CD4-positive, CD25-positive, alpha-beta regulatory T cell (primary cell): ENCODE data around the gene CDK8. TPM values are rescaled to one million over a fixed set of nuclear protein-coding genes. Genes with fewer than 3 reads are reported as not detected.

Source experiments
- ATAC-seq, 2 donors: fragments of 150-1000 bp; cut with Tn5 transposase; one replicate each; pipeline ENCODE4 v1.10.0; 2021; ENCODE audit warnings: low read depth in 2 of 2, moderate number of reproducible peaks in 2 of 2, moderate library complexity in 1 of 2
- DNase-seq, 3 donors: peaks; one replicate each; pipeline versions ENCODE4 v3.0.0 to v3.0.0-alpha.2; 2012 to 2022; ENCODE audit warnings: mixed read lengths in 1 of 3
- H3K27ac ChIP-seq: one replicate; pipeline ENCODE4 v1.7.0; 2013; ENCODE audit warnings: mild to moderate bottlenecking, low read length; ENCODE audit not compliant: insufficient read depth, poor library complexity, severe bottlenecking
- H3K27me3 ChIP-seq: one replicate; pipeline ENCODE4 v1.7.0; 2013; ENCODE audit warnings: low read length; ENCODE audit not compliant: control insufficient read depth, insufficient read depth
- H3K36me3 ChIP-seq: one replicate; pipeline ENCODE4 v1.7.0; 2013; ENCODE audit warnings: mild to moderate bottlenecking, low read length, moderate library complexity; ENCODE audit not compliant: control insufficient read depth, insufficient read depth
- H3K4me1 ChIP-seq: 2 replicates; pipeline ENCODE4 v1.7.0; 2013; ENCODE audit warnings: mild to moderate bottlenecking, low read length; ENCODE audit not compliant: insufficient read depth, control insufficient read depth, poor library complexity, severe bottlenecking
- H3K4me3 ChIP-seq: one replicate; pipeline ENCODE4 v1.7.0; 2013; ENCODE audit warnings: low read depth, mild to moderate bottlenecking, low read length, moderate library complexity
- H3K9me3 ChIP-seq, 2 experiments: 1 replicate in 1 of 2; 2 replicates in 1 of 2; pipeline ENCODE4 v1.7.0; 2013; ENCODE audit warnings: low read length in 2 of 2, mild to moderate bottlenecking in 1 of 2, moderate library complexity in 1 of 2; ENCODE audit not compliant: control insufficient read depth in 2 of 2
- H3K27ac Mint-ChIP-seq, 3 donors: one replicate each; pipeline ENCODE4 v1.8.0; 2020 to 2022; ENCODE audit warnings: mild to moderate bottlenecking in 3 of 3, mixed read lengths in 3 of 3, moderate library complexity in 2 of 3
- H3K27me3 Mint-ChIP-seq: one replicate; pipeline ENCODE4 v1.8.0; 2022; ENCODE audit warnings: mild to moderate bottlenecking, mixed read lengths
- H3K36me3 Mint-ChIP-seq: one replicate; pipeline ENCODE4 v1.8.0; 2020; ENCODE audit warnings: mixed read lengths
- H3K4me1 Mint-ChIP-seq, 4 donors: one replicate each; pipeline ENCODE4 v1.8.0; 2020 to 2022; ENCODE audit warnings: mixed read lengths in 4 of 4, mild to moderate bottlenecking in 1 of 4
- H3K4me3 Mint-ChIP-seq, 4 donors: one replicate each; pipeline ENCODE4 v1.8.0; 2020 to 2022; ENCODE audit warnings: mild to moderate bottlenecking in 4 of 4, mixed read lengths in 4 of 4, moderate library complexity in 3 of 4
- H3K9me3 Mint-ChIP-seq, 7 donors: one replicate each; pipeline ENCODE4 v1.8.0; 2020 to 2022; ENCODE audit warnings: mixed read lengths in 7 of 7, mild to moderate bottlenecking in 3 of 7, moderate library complexity in 2 of 7
- polyA plus RNA-seq, 4 donors: library from polyadenylated mRNA; unstranded; fragments of 300-500 nt; fragmentation: Illumina TruSeq; gene quantifications; one replicate each; pipeline ENCODE4 v1.2.3, GENCODE V29; 2021
- total RNA-seq: library from RNA; stranded (reverse); gene quantifications from one replicate; pipeline ENCODE4 v1.2.3, GENCODE V29; 2022

CDK8 gene
- total and polyA plus RNA-seq, 5 donors from 2014 or later = 4.0 to 10.1 (median 4.7) TPM

DNA sequence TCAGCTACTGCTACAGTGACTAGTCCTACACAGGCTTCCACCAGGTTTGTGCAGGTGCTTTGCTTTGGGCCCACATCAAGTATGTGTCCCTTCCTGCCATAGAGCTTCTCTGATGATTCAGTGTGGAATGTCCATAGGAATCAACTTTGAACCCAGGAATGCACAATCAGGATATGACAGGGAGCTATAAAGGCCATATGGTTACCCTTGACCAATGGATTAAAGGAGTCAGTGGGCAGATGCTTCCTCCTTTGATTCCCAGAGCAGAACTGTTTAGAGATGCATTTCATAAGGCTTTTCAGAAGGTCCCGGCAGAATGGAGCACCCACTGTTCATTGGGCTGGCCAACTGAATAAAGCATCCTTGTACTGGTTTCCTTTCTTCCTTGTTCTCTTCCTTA is 158.3 kb downstream of the CDK8 start:
- Mint-ChIP-seq H3K36me3 (peaks cover 8% of the 10 kb centered on the region), H3K4me3 (no peak overlapping the region), H3K27ac (no peak overlapping the region), H3K27me3 (no peaks in the 10 kb centered on the region), H3K9me3 (peaks cover 0 to 4% (median 0%) of the 10 kb centered on the region in 7 donors), H3K4me1 (no peaks in the 10 kb centered on the region)
- Histone ChIP-seq H3K9me3 (no peaks in the 10 kb centered on the region), H3K27ac (no peak overlapping the region), H3K4me1 (no peaks in the 10 kb centered on the region), H3K27me3 (no peaks in the 10 kb centered on the region), H3K36me3 (no peaks in the 10 kb centered on the region), H3K4me3 (no peak overlapping the region)
- DNase-seq = no peak
- ATAC-seq = no peak

DNA sequence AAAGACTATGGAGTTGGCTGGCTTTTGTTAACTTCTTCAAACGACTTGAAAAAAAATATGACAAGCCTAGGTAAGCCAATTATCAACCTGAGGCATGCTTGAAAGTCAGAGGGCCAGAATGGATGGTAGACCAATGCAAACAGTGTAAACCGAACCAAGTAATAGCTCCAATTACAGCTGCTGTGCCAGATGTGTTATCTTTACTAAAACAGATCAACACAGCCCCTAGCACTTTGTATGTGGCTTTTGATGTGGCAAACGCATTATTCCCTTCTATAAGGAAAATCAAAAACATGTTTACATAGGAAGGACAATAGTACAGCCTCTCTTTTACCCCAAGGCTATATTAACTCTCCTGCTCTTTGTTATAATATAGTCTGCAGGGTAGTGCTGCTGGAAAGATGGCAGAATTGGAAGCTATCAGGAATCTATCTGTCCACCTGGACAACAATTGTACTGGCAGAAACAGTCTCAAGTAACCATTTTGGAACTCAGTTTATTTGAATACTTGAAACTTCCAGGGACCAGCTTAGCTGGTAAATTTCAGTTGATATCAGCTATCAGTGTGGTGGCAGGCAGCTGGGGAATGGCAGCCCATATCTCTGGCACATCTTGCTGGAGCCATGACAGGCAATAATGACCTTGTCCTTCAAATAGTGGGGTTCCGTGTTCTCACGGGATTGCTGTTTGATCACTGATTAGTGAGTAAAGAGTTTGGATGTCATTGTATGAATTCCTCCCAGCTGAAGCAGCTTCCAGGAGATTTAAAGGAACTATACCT is 159.2 kb downstream of the CDK8 start:
- no peak overlapping the region for H3K4me3 ChIP-seq
- no peak for DNase-seq
- H3K27me3 ChIP-seq = no peaks in the 10 kb centered on the region
- H3K4me1 ChIP-seq = no peaks in the 10 kb centered on the region
- H3K36me3 Mint-ChIP-seq = peaks cover 8% of the 10 kb centered on the region
- H3K27ac Mint-ChIP-seq = no peak overlapping the region
- H3K36me3 ChIP-seq = no peaks in the 10 kb centered on the region
- no peak overlapping the region for H3K4me3 Mint-ChIP-seq
- no peaks in the 10 kb centered on the region for H3K27me3 Mint-ChIP-seq
- no peak overlapping the region for H3K27ac ChIP-seq
- H3K9me3 Mint-ChIP-seq = peaks cover 0 to 4% (median 0%) of the 10 kb centered on the region in 7 donors
- ATAC-seq = no peak
- H3K4me1 Mint-ChIP-seq = no peaks in the 10 kb centered on the region
- H3K9me3 ChIP-seq = no peaks in the 10 kb centered on the region

DNA sequence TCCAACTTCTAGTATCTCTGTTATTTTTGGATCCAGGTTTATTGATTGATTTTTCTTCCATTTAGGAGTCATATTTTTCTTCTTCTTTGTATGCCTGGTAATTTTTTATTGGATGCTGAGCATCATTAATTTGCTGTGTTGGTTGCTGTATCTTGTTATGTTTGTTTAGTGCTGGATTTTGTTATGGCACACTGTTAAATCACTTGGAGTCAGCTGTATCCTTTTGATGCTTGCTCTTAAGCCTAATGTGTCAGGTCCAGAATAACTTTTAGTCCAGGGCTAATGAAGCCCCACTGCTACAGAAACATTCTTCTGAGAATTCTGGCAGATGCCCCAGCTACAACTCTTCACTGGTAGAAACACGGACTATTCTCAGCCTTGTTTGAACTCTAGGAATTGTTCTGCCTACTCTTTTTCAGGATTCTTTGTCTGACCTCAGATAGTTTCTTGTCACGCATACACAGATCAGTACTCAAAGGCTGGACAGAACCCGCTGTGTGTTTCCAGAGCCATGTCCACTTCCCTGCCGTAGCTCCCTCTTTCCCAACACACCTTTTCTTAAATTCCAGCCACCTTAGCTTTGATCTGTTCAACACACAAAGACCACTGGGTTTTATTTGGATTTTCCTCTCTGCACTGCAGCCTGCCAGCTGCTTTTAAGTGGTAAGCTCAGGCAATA is 166.5 kb downstream of the CDK8 start:
- Mint-ChIP-seq H3K36me3 (no peaks in the 10 kb centered on the region), H3K4me1 (peaks cover 0 to 4% (median 0%) of the 10 kb centered on the region in 4 donors), H3K27me3 (peaks cover 4% of the 10 kb centered on the region), H3K4me3 (no peak overlapping the region), H3K27ac (no peak overlapping the region), H3K9me3 (peaks cover 0 to 1% (median 0%) of the 10 kb centered on the region in 7 donors)
- no peak for ATAC-seq
- Histone ChIP-seq H3K36me3 (no peaks in the 10 kb centered on the region), H3K4me3 (no peak overlapping the region), H3K27me3 (peaks cover 2% of the 10 kb centered on the region), H3K4me1 (no peaks in the 10 kb centered on the region), H3K9me3 (no peaks in the 10 kb centered on the region), H3K27ac (no peak overlapping the region)
- DNase-seq = no peak

DNA sequence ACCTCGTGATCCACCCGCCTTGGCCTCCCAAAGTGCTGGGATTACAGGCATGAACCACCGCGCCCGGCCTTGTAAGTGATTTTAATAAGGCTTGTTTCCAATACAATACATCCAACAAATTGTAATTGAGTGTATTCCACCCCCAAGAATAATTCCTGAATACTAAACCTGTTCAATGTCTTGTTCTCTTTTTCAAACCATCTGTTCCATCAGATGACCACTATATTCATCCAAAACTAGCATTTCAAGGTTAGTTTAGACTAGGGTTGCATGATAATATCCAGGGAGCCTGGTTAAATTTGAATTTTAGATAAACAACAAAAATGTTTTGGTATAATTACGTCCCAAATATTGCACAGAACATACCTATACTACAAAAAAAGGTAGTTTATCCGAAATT is 168.1 kb downstream of the CDK8 start:
- Histone ChIP-seq H3K36me3 (no peaks in the 10 kb centered on the region), H3K4me3 (no peak overlapping the region), H3K27me3 (peaks cover 9% of the 10 kb centered on the region), H3K9me3 (no peaks in the 10 kb centered on the region), H3K4me1 (no peaks in the 10 kb centered on the region), H3K27ac (no peak overlapping the region)
- ATAC-seq (no peak), DNase-seq (no peak)
- Mint-ChIP-seq H3K27me3 (peaks cover 5% of the 10 kb centered on the region), H3K36me3 (no peaks in the 10 kb centered on the region), H3K9me3 (peaks cover 0 to 1% (median 0%) of the 10 kb centered on the region in 7 donors), H3K4me3 (no peak overlapping the region), H3K27ac (no peak overlapping the region), H3K4me1 (peaks cover 0 to 4% (median 0%) of the 10 kb centered on the region in 4 donors)

DNA sequence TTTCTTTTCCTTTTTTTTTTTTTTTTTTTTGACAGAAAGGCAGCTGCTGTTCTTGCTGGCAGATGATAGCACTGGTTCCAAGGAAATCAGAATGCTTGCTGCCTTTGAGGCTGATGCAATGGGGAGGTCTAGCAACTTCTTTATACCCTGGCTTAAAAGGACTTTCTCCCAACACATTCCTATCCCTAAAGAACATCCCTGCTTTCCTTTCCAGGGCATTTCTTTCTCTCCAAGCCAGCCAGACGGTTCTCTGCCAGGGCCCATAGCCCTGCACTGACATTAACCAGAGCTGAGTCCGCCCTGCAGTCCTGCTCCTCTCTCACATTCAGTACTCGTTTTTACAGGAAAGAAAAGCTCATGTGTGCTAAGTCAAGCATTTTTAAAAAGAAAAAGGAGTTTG is 169.7 kb downstream of the CDK8 start:
- no peak overlapping the region for H3K27ac ChIP-seq
- H3K36me3 ChIP-seq = no peaks in the 10 kb centered on the region
- DNase-seq (no peak), ATAC-seq (no peak)
- peaks cover 0 to 1% (median 0%) of the 10 kb centered on the region in 7 donors for H3K9me3 Mint-ChIP-seq
- no peaks in the 10 kb centered on the region for H3K4me1 ChIP-seq
- H3K4me1 Mint-ChIP-seq = peaks cover 0 to 2% (median 0%) of the 10 kb centered on the region in 4 donors
- H3K27me3 ChIP-seq = peaks cover 9% of the 10 kb centered on the region
- no peaks in the 10 kb centered on the region for H3K36me3 Mint-ChIP-seq
- H3K27ac Mint-ChIP-seq = no peak overlapping the region
- H3K4me3 Mint-ChIP-seq = no peak overlapping the region
- peaks cover 15% of the 10 kb centered on the region for H3K27me3 Mint-ChIP-seq
- H3K4me3 ChIP-seq = no peak overlapping the region
- no peaks in the 10 kb centered on the region for H3K9me3 ChIP-seq

DNA sequence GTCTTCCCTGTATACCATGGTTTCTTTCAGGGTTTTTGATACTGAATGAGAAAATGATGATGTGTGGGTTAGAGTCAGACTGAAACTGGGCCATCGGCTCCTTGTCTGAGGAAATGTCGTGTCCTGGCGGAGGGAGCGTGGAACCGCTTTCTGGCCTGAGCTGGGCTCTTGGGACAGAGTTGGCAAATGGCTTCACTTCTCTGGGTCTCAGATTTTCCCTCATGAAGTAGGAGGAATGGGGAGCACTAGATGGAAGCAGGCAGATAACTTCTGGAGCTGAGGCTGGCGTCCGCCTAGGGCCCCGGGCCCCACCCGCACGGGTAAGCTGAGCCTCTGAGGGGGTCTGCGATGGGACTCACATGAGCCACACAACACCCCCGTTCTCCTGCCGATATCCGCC is 170.3 kb downstream of the CDK8 start:
- H3K9me3 ChIP-seq = no peaks in the 10 kb centered on the region
- ATAC-seq = no peak
- Mint-ChIP-seq H3K27me3 (peaks cover 21% of the 10 kb centered on the region), H3K4me1 (no peaks in the 10 kb centered on the region), H3K9me3 (peaks cover 0 to 1% (median 0%) of the 10 kb centered on the region in 7 donors), H3K27ac (no peak overlapping the region), H3K4me3 (no peak overlapping the region), H3K36me3 (no peaks in the 10 kb centered on the region)
- H3K27ac ChIP-seq = no peak overlapping the region
- peaks cover 9% of the 10 kb centered on the region for H3K27me3 ChIP-seq
- no peak for DNase-seq
- no peak overlapping the region for H3K4me3 ChIP-seq
- no peaks in the 10 kb centered on the region for H3K4me1 ChIP-seq
- H3K36me3 ChIP-seq = no peaks in the 10 kb centered on the region

DNA sequence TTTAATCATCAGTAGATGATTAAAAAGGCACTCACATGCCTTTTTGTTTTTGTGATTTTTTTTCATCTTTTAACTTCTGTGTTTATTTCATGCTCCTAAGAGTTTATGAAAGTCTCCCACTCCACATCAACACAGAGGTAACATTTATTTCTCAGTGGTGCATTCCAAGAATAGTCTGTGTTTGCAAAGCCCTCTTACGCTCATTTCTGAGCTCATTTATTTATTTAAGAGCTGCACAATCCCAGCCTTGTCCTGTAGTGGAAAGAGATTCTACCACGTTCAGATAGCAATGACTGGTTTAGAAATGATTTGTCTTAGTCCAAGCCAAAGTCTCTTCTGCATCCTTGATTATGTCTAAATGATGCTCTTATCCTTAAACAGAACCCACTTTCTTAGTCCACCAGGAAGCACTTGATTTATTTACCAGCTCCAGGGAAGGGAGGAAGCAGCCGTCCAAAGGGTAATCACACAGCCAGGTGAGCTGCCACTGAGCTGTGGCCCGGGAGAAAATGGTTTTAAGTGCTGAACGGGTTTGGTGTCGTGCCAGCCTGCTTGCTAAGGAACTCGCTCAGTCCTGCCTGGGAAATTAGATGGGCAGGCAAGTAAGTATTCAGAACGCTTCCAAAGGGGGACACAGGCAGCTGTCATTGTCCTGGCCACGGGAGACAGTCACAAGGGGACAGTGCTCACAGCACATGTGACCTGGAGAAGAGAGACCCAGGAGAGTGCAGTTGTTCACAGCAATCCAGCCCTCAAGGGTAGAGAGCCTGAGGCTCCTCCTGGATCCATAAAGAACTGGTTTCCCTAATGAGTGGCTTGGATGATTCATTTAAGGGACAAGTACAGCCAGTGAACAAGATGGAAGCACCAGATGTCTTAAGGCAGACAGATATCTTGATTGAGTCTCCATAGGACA is 171.8 kb downstream of the CDK8 start:
- Mint-ChIP-seq H3K4me3 (no peak overlapping the region), H3K36me3 (no peaks in the 10 kb centered on the region), H3K27me3 (peaks cover 25% of the 10 kb centered on the region), H3K4me1 (no peaks in the 10 kb centered on the region), H3K27ac (no peak overlapping the region), H3K9me3 (no peaks in the 10 kb centered on the region)
- Histone ChIP-seq H3K27me3 (peaks cover 9% of the 10 kb centered on the region), H3K4me1 (no peaks in the 10 kb centered on the region), H3K4me3 (no peak overlapping the region), H3K27ac (no peak overlapping the region), H3K36me3 (no peaks in the 10 kb centered on the region), H3K9me3 (no peaks in the 10 kb centered on the region)
- DNase-seq = no peak
- ATAC-seq = no peak
